Natural killer cell (primary cell): Measurements from ENCODE around the gene AP1S3. TPM values are rescaled to one million over a fixed set of nuclear protein-coding genes. Genes with fewer than 3 reads are reported as not detected.
A peak's percentile ranks its signal among the peaks of the same experiment; 100 is the strongest.

Source experiments
- ATAC-seq, 3 donors: fragments of 150-1000 bp in 2 of 3; fragments of 200-7000 bp in 1 of 3; cut with Tn5 transposase; 1 replicate in 1 of 3; 2 replicates in 2 of 3; pipeline ENCODE4 v1.10.0; 2021; ENCODE audit warnings: mild to moderate bottlenecking in 2 of 3, moderate library complexity in 2 of 3
- DNase-seq, 2 donors: peaks; one replicate each; pipeline versions ENCODE4 v3.0.0 to v3.0.0-alpha.2; 2013 to 2021; ENCODE audit warnings: mixed read lengths in 1 of 2
- H3K27ac ChIP-seq: one replicate; pipeline ENCODE4 v1.5.1; 2013; ENCODE audit warnings: mild to moderate bottlenecking, low read length
- H3K27me3 ChIP-seq: one replicate; pipeline ENCODE4 v1.6.1; 2013; ENCODE audit warnings: low read length; ENCODE audit not compliant: control insufficient read depth, insufficient read depth
- H3K36me3 ChIP-seq: one replicate; pipeline ENCODE4 v1.6.1; 2013; ENCODE audit warnings: low read length; ENCODE audit not compliant: control insufficient read depth, insufficient read depth
- H3K4me1 ChIP-seq: one replicate; pipeline ENCODE4 v1.6.1; 2013; ENCODE audit warnings: low read length; ENCODE audit not compliant: control insufficient read depth, insufficient read depth
- H3K4me3 ChIP-seq: one replicate; pipeline ENCODE4 v1.5.1; 2013; ENCODE audit warnings: low read length
- H3K9me3 ChIP-seq: one replicate; pipeline ENCODE4 v1.6.1; 2013; ENCODE audit warnings: low read length; ENCODE audit not compliant: control insufficient read depth, insufficient read depth
- H3K27ac Mint-ChIP-seq, 2 donors: one replicate each; pipeline ENCODE4 v1.8.0; 2022; ENCODE audit warnings: mild to moderate bottlenecking in 2 of 2, mixed read lengths in 2 of 2, moderate library complexity in 1 of 2
- H3K27me3 Mint-ChIP-seq, 2 donors: one replicate each; pipeline ENCODE4 v1.8.0; 2022; ENCODE audit warnings: low read depth in 2 of 2, mixed read lengths in 2 of 2
- H3K36me3 Mint-ChIP-seq: one replicate; pipeline ENCODE4 v1.8.0; 2022; ENCODE audit warnings: mixed read lengths
- H3K4me1 Mint-ChIP-seq, 2 donors: one replicate each; pipeline ENCODE4 v1.8.0; 2022; ENCODE audit warnings: mixed read lengths in 2 of 2
- H3K4me3 Mint-ChIP-seq: one replicate; pipeline ENCODE4 v1.8.0; 2022; ENCODE audit warnings: mild to moderate bottlenecking, moderate library complexity, mixed read lengths
- H3K9me3 Mint-ChIP-seq, 2 donors: one replicate each; pipeline ENCODE4 v1.8.0; 2022; ENCODE audit warnings: mixed read lengths in 2 of 2
- CTCF ChIP-seq: fragments of 200-600 bp; IDR thresholded peaks from one replicate; pipeline ENCODE4 v1.8.0; 2022; ENCODE audit warnings: antibody characterized with exemption
- WGBS: methylation state at CpG from one replicate; pipeline ENCODE4 v1.1.7; 2013; ENCODE audit warnings: missing lambda C conversion rate; ENCODE audit not compliant: insufficient coverage; 5-methylcytosine and 5-hydroxymethylcytosine counted together
- intact Hi-C: fragments of 100-400 bp; cut with micrococcal nuclease; formaldehyde crosslinking; loops from one replicate; pipeline ENCODE4 v1.14.2; 2022
- total RNA-seq, 4 donors: library from RNA; stranded (reverse); fragments of 120-200 nt in 1 of 4; gene quantifications; one replicate each; pipeline versions ENCODE4 v1.2.3 to v1.2.4, GENCODE V29; 2013 to 2022

The AP1S3 gene
- total RNA-seq, 3 donors from 2014 or later (not counting 1 experiment from before 2014, with no cell fraction given), result 4.5 to 5.2 (median 5.0) TPM

- 76% methylated on average over 2 of the region's 3 CpGs for WGBS
- Mint-ChIP-seq H3K27ac (no peak overlapping the region), H3K36me3 (peaks cover 7% of the 10 kb centered on the region), H3K9me3 (no peaks in the 10 kb centered on the region), H3K4me3 (no peak overlapping the region), H3K27me3 (no peaks in the 10 kb centered on the region), H3K4me1 (peaks cover 0 to 1% of the 10 kb centered on the region in 2 donors)
- Histone ChIP-seq H3K4me1 (no peaks in the 10 kb centered on the region), H3K4me3 (no peak overlapping the region), H3K27ac (no peak overlapping the region), H3K27me3 (no peaks in the 10 kb centered on the region), H3K9me3 (no peaks in the 10 kb centered on the region), H3K36me3 (peaks cover 47% of the 10 kb centered on the region)
- intact Hi-C loops, result no loop called here
- TF ChIP-seq CTCF, result no peak
- ATAC-seq (no peak), DNase-seq (no peak)
These were observed 47.0 kb upstream of the AP1S3 start for GRCh38 chr2:223884399-223884798.

GRCh38 chr2:223882715-223883114 lies 45.3 kb upstream of the AP1S3 start:
- peaks cover 18% of the 10 kb centered on the region for H3K36me3 Mint-ChIP-seq
- H3K4me3 ChIP-seq, result no peak overlapping the region
- no peaks in the 10 kb centered on the region for H3K4me1 ChIP-seq
- no peak for TF ChIP-seq CTCF
- intact Hi-C loops, result loop anchor here (2.0 kb wide), 1 partner anchor 14 kb away; no protein-coding TSS in a partner anchor
- peaks cover 57% of the 10 kb centered on the region for H3K36me3 ChIP-seq
- no peak overlapping the region for H3K27ac ChIP-seq
- WGBS, result over 99% methylated on average over 5 of the region's 5 CpGs
- no peaks in the 10 kb centered on the region for H3K27me3 ChIP-seq
- no peak for ATAC-seq
- H3K9me3 ChIP-seq, result no peaks in the 10 kb centered on the region
- H3K27me3 Mint-ChIP-seq, result no peaks in the 10 kb centered on the region
- no peaks in the 10 kb centered on the region for H3K4me1 Mint-ChIP-seq
- no peak overlapping the region for H3K4me3 Mint-ChIP-seq
- DNase-seq, result no peak
- no peaks in the 10 kb centered on the region for H3K9me3 Mint-ChIP-seq
- H3K27ac Mint-ChIP-seq, result peak overlapping the region in 1 of 2 donors; percentile 58

GRCh38 chr2:223880796-223881195 lies 43.4 kb upstream of the AP1S3 start:
- Histone ChIP-seq H3K27me3 (no peaks in the 10 kb centered on the region), H3K36me3 (peaks cover 70% of the 10 kb centered on the region), H3K27ac (no peak overlapping the region), H3K4me3 (no peak overlapping the region), H3K9me3 (no peaks in the 10 kb centered on the region), H3K4me1 (no peaks in the 10 kb centered on the region)
- intact Hi-C loops, result no loop called here
- H3K4me1 Mint-ChIP-seq, result no peaks in the 10 kb centered on the region
- H3K27me3 Mint-ChIP-seq, result no peaks in the 10 kb centered on the region
- no peak for DNase-seq
- ATAC-seq, result no peak
- no peaks in the 10 kb centered on the region for H3K9me3 Mint-ChIP-seq
- no peak overlapping the region for H3K4me3 Mint-ChIP-seq
- H3K27ac Mint-ChIP-seq, result peak overlapping the region; percentile 58 to 63
- no peak for TF ChIP-seq CTCF
- WGBS, result 99% methylated on average over 4 of the region's 4 CpGs
- H3K36me3 Mint-ChIP-seq, result peaks cover 30% of the 10 kb centered on the region

- H3K36me3 Mint-ChIP-seq, result peaks cover 30% of the 10 kb centered on the region
- ATAC-seq (no peak), DNase-seq (no peak)
- 94% methylated on average over 3 of the region's 6 CpGs for WGBS
- no peaks in the 10 kb centered on the region for H3K27me3 Mint-ChIP-seq
- Histone ChIP-seq H3K4me1 (no peaks in the 10 kb centered on the region), H3K27me3 (no peaks in the 10 kb centered on the region), H3K27ac (no peak overlapping the region), H3K9me3 (no peaks in the 10 kb centered on the region), H3K36me3 (peaks cover 61% of the 10 kb centered on the region), H3K4me3 (no peak overlapping the region)
- intact Hi-C loops, result no loop called here
- H3K4me1 Mint-ChIP-seq, result no peaks in the 10 kb centered on the region
- H3K27ac Mint-ChIP-seq, result no peak overlapping the region
- H3K9me3 Mint-ChIP-seq, result no peaks in the 10 kb centered on the region
- H3K4me3 Mint-ChIP-seq, result no peak overlapping the region
- no peak for TF ChIP-seq CTCF
These were observed 40.5 kb upstream of the AP1S3 start for GRCh38 chr2:223877721-223878410.
